ENCODE results near the gene ZNF469.

- TF ChIP-seq ZBTB34 (CRISPR knock-in tag; IDR thresholded peaks at IDR 0.05) (no peak), EP300 (IDR thresholded peaks at IDR 0.05; ENCODE audit: low read length) (no peak), PRPF4 (IDR thresholded peaks at IDR 0.05; ENCODE audit: insufficient read depth, low read depth, low read length, poor library complexity, severe bottlenecking) (no peak), CTCF (IDR thresholded peaks at IDR 0.05 in 2 of 3, conservative IDR thresholded peaks at IDR 0.05 in 1 of 3; ENCODE audit: insufficient read depth in 2 of 3, low read depth in 1 of 3, low read length in 3 of 3) (no peak), ZZZ3 (IDR thresholded peaks at IDR 0.05) (no peak), SMAD3 (CRISPR knock-in tag; conservative IDR thresholded peaks at IDR 0.05) (no peak), ZNF407 (IDR thresholded peaks at IDR 0.05; ENCODE audit: low read depth) (no peak), ZNF280B (CRISPR knock-in tag; IDR thresholded peaks at IDR 0.05) (no peak), TSHZ1 (CRISPR knock-in tag; IDR thresholded peaks at IDR 0.05) (no peak), TCF7L2 (IDR thresholded peaks at IDR 0.05; ENCODE audit: low read depth, low read length) (no peak), HCFC1 (IDR thresholded peaks at IDR 0.05; ENCODE audit: low read depth, low read length) (no peak), GTF2F1 (IDR thresholded peaks at IDR 0.05; ENCODE audit: low read depth, low read length) (no peak)
- TF ChIP-seq, protein P1, sequence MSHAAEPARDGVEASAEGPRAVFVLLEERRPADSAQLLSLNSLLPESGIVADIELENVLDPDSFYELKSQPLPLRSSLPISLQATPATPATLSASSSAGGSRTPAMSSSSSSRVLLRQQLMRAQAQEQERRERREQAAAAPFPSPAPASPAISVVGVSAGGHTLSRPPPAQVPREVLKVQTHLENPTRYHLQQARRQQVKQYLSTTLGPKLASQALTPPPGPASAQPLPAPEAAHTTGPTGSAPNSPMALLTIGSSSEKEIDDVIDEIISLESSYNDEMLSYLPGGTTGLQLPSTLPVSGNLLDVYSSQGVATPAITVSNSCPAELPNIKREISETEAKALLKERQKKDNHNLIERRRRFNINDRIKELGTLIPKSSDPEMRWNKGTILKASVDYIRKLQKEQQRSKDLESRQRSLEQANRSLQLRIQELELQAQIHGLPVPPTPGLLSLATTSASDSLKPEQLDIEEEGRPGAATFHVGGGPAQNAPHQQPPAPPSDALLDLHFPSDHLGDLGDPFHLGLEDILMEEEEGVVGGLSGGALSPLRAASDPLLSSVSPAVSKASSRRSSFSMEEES (CRISPR knock-in tag; IDR thresholded peaks at IDR 0.05), result no peak
These were observed 38.5 kb downstream of the ZNF469 start for GRCh38 chr16:88421301-88421700.

All from K562 (cell line).